ENCODE data around the gene CAMK4. TPM values are rescaled to one million over a fixed set of nuclear protein-coding genes. Genes with fewer than 3 reads are reported as not detected.
A peak's percentile ranks its signal among the peaks of the same experiment; 100 is the strongest.
"Not testable (repeated sequence)": the region's sequence is repeated elsewhere in the genome, so short reads cannot be mapped to it uniquely, and the experiment has no call there.

The CAMK4 gene
- total RNA-seq, 1 experiment from 2014 or later = 6.3 TPM

DNA sequence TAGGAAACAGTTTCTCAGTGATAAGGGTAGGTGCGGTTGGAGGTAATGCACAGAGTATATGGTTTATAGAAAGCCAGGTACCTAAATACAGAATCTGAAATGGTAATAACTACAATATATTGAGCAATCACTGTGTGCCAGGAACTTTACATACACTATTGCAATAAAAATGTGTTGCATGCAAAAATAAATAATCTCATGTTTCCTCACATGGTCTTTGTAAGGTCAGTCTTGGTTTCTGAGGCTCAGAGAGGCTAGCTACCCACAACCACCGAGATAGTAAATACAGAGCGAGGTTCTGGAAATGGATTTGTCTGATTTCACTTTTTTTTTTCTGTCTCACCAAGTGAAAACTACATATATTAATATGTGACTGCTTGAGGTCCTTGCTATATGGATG, 128.9 kb downstream of the CAMK4 start:
- Histone ChIP-seq H3K27me3 (ENCODE audit: insufficient read depth, low read length) (no peaks in the 10 kb centered on the region), H3K23ac (ENCODE audit: insufficient read length, low read depth, low read length) (no peak overlapping the region), H2BK5ac (ENCODE audit: insufficient read length, low read length) (no peak overlapping the region), H3K4me2 (ENCODE audit: insufficient read depth, insufficient read length, low read length) (no peak overlapping the region), H3K9ac (ENCODE audit: extremely low read depth, insufficient read length, low read length) (no peak overlapping the region), H2BK20ac (ENCODE audit: low read depth, low read length, poor library complexity, severe bottlenecking) (no peak overlapping the region), H3K56ac (ENCODE audit: insufficient read length, low read depth, low read length) (no peak overlapping the region), H3K4me1 (ENCODE audit: insufficient read depth, low read length) (no peaks in the 10 kb centered on the region), H3K79me1 (ENCODE audit: insufficient read depth, low read depth, low read length, poor library complexity, severe bottlenecking) (no peaks in the 10 kb centered on the region), H4K20me1 (ENCODE audit: control insufficient read depth, insufficient read depth, insufficient read length) (no peaks in the 10 kb centered on the region), H3K18ac (ENCODE audit: insufficient read length, low read depth, low read length) (no peak overlapping the region), H4K91ac (ENCODE audit: insufficient read length, low read depth, low read length) (no peak overlapping the region), H2BK12ac (ENCODE audit: insufficient read length, low read depth, low read length) (no peak overlapping the region), H3K14ac (ENCODE audit: insufficient read depth, low read length) (no peak overlapping the region), H3T11ph (ENCODE audit: low read length) (no peak overlapping the region), H3K23me2 (ENCODE audit: insufficient read length, low read depth, low read length, poor library complexity, severe bottlenecking) (no peaks in the 10 kb centered on the region), H3K4ac (ENCODE audit: low read depth, low read length) (no peak overlapping the region), H2BK15ac (ENCODE audit: low read depth, low read length) (no peak overlapping the region), H4K5ac (ENCODE audit: insufficient read length, low read depth, low read length) (no peak overlapping the region), H2BK120ac (ENCODE audit: low read depth, low read length, poor library complexity, severe bottlenecking) (no peak overlapping the region), H3K79me2 (ENCODE audit: insufficient read depth, low read length) (no peaks in the 10 kb centered on the region), H2AFZ (ENCODE audit: low read length) (no peak overlapping the region), H2AK5ac (ENCODE audit: insufficient read length, low read length) (no peak overlapping the region), H3K9me3 (ENCODE audit: control insufficient read depth, low read depth, low read length) (no peaks in the 10 kb centered on the region), H4K8ac (replicated peaks; ENCODE audit: insufficient read length, low read depth, low read length) (no peak overlapping the region), H3K27ac (ENCODE audit: insufficient read length, low read depth, low read length) (no peak overlapping the region)
- no CpG with 5 or more reads among the region's 3 CpGs for WGBS (ENCODE audit: extremely low coverage, insufficient read length, low lambda C conversion rate)
- Mint-ChIP-seq H3K9me3 (no peaks in the 10 kb centered on the region), H3K36me3 (ENCODE audit: insufficient read depth in 1 of 3, low read depth in 3 of 3) (no peaks in the 10 kb centered on the region), H3K4me1 (no peaks in the 10 kb centered on the region), H3K4me3 (no peak overlapping the region), H3K27ac (no peak overlapping the region), H3K27me3 (ENCODE audit: low read depth) (no peaks in the 10 kb centered on the region)
- DNase-seq = no peak
- TF ChIP-seq, protein P1, sequence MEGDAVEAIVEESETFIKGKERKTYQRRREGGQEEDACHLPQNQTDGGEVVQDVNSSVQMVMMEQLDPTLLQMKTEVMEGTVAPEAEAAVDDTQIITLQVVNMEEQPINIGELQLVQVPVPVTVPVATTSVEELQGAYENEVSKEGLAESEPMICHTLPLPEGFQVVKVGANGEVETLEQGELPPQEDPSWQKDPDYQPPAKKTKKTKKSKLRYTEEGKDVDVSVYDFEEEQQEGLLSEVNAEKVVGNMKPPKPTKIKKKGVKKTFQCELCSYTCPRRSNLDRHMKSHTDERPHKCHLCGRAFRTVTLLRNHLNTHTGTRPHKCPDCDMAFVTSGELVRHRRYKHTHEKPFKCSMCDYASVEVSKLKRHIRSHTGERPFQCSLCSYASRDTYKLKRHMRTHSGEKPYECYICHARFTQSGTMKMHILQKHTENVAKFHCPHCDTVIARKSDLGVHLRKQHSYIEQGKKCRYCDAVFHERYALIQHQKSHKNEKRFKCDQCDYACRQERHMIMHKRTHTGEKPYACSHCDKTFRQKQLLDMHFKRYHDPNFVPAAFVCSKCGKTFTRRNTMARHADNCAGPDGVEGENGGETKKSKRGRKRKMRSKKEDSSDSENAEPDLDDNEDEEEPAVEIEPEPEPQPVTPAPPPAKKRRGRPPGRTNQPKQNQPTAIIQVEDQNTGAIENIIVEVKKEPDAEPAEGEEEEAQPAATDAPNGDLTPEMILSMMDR (conservative IDR thresholded peaks at IDR 0.05) = no peak

DNA sequence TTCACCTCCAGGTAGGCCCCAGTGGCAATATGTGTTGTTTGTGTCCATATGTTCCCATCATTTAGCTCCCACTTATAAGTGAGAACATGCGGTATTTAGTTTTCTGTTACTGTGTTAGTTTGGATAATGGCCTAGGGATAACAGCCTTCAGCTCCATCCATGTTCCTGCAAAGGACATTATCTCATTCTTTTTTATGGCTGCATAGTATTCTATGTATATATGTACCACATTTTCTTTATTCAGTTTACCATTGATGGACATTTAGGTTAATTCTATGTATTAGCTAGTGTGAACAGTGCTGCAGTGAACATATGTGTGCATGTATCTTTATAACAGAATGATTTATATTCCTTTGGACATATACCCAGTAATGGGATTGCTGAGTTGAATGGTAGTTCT, 134.5 kb downstream of the CAMK4 start:
- H2BK20ac ChIP-seq (ENCODE audit: low read depth, low read length, poor library complexity, severe bottlenecking); H3K36me3 Mint-ChIP-seq (ENCODE audit: insufficient read depth in 1 of 3, low read depth in 3 of 3); H3K4me1 ChIP-seq (ENCODE audit: insufficient read depth, low read length); H3K27me3 ChIP-seq (ENCODE audit: insufficient read depth, low read length); H3K27ac ChIP-seq (ENCODE audit: insufficient read length, low read depth, low read length); H2AFZ ChIP-seq (ENCODE audit: low read length); H3K56ac ChIP-seq (ENCODE audit: insufficient read length, low read depth, low read length); H3K4me1 Mint-ChIP-seq; H3K9me3 ChIP-seq (ENCODE audit: control insufficient read depth, low read depth, low read length); DNase-seq; H4K91ac ChIP-seq (ENCODE audit: insufficient read length, low read depth, low read length); H4K5ac ChIP-seq (ENCODE audit: insufficient read length, low read depth, low read length); H2BK5ac ChIP-seq (ENCODE audit: insufficient read length, low read length); H2AK5ac ChIP-seq (ENCODE audit: insufficient read length, low read length); H3K4me3 Mint-ChIP-seq; H3K18ac ChIP-seq (ENCODE audit: insufficient read length, low read depth, low read length); H3K23ac ChIP-seq (ENCODE audit: insufficient read length, low read depth, low read length); H3K79me1 ChIP-seq (ENCODE audit: insufficient read depth, low read depth, low read length, poor library complexity, severe bottlenecking); H3K27me3 Mint-ChIP-seq (ENCODE audit: low read depth); H3K79me2 ChIP-seq (ENCODE audit: insufficient read depth, low read length); H4K20me1 ChIP-seq (ENCODE audit: control insufficient read depth, insufficient read depth, insufficient read length); H2BK15ac ChIP-seq (ENCODE audit: low read depth, low read length); H4K8ac ChIP-seq (replicated peaks; ENCODE audit: insufficient read length, low read depth, low read length); H3K23me2 ChIP-seq (ENCODE audit: insufficient read length, low read depth, low read length, poor library complexity, severe bottlenecking); H3K9me3 Mint-ChIP-seq; H2BK120ac ChIP-seq (ENCODE audit: low read depth, low read length, poor library complexity, severe bottlenecking); H2BK12ac ChIP-seq (ENCODE audit: insufficient read length, low read depth, low read length); H3T11ph ChIP-seq (ENCODE audit: low read length); H3K14ac ChIP-seq (ENCODE audit: insufficient read depth, low read length); H3K9ac ChIP-seq (ENCODE audit: extremely low read depth, insufficient read length, low read length); H3K4ac ChIP-seq (ENCODE audit: low read depth, low read length); H3K4me2 ChIP-seq (ENCODE audit: insufficient read depth, insufficient read length, low read length): not testable (repeated sequence)
- WGBS (ENCODE audit: extremely low coverage, insufficient read length, low lambda C conversion rate) = no CpG with 5 or more reads among the region's 1 CpG
- H3K27ac Mint-ChIP-seq = 0 out of 7 replicates have a peak overlapping the region, but pooled peaks of 1 of the 3 experiments have one; percentile 25
